BLaER1 treated with 17β-estradiol and CSF1 and Interleukin-3, amounts not matched to agents 10 nM and 100 nM (cell line): ENCODE measurements around the gene SORCS1.

Experiments used
- H3K27ac ChIP-seq, 11 experiments: shearing (Covaris generic); formaldehyde crosslinking; 2 replicates each; pipeline ENCODE4 v1.8.1; 2022
- H3K27me3 ChIP-seq, 11 experiments: shearing (Covaris generic); formaldehyde crosslinking; 2 replicates each; pipeline ENCODE4 v1.8.1; 2022
- H3K36me3 ChIP-seq, 11 experiments: shearing (Covaris generic); formaldehyde crosslinking; 2 replicates each; pipeline ENCODE4 v1.8.1; 2022
- H3K4me1 ChIP-seq, 10 experiments: shearing (Covaris generic); formaldehyde crosslinking; 2 replicates each; pipeline ENCODE4 v1.8.1; 2022
- H3K4me2 ChIP-seq, 11 experiments: shearing (Covaris generic); formaldehyde crosslinking; 2 replicates each; pipeline ENCODE4 v1.8.1; 2022
- H3K4me3 ChIP-seq, 10 experiments: shearing (Covaris generic); formaldehyde crosslinking; 2 replicates each; pipeline ENCODE4 v1.8.1; 2022
- H3K9ac ChIP-seq, 11 experiments: shearing (Covaris generic); formaldehyde crosslinking; 2 replicates each; pipeline ENCODE4 v1.8.1; 2022
- H3K9me3 ChIP-seq, 11 experiments: shearing (Covaris generic); formaldehyde crosslinking; replicated peaks in 1 of 11; 2 replicates each; pipeline ENCODE4 v1.8.1; 2022
- H4K20me1 ChIP-seq, 11 experiments: shearing (Covaris generic); formaldehyde crosslinking; 2 replicates each; pipeline ENCODE4 v1.8.1; 2022
- Cebpa-rat ChIP-seq, 11 experiments: shearing (Covaris generic); IDR thresholded peaks; 2 replicates each; pipeline ENCODE4 v1.8.1; 2022

Gene SORCS1

GRCh38 chr10:106648534-106649481 lies 515.7 kb downstream of the SORCS1 start:
- no peak for TF ChIP-seq Cebpa-rat (IDR thresholded peaks at IDR 0.05)
- no peak overlapping the region for H3K4me3 ChIP-seq
- peaks cover 0 to 3% (median 0%) of the 10 kb centered on the region in 11 experiments; a peak in 1 of 22 replicates for H3K27me3 ChIP-seq
- peaks cover 4 to 24% (median 12%) of the 10 kb centered on the region in 10 experiments; a peak in 19 of 20 replicates for H3K4me1 ChIP-seq
- no peaks in the 10 kb centered on the region for H4K20me1 ChIP-seq
- no peak overlapping the region for H3K9ac ChIP-seq
- no peaks in the 10 kb centered on the region for H3K9me3 ChIP-seq
- no peaks in the 10 kb centered on the region for H3K36me3 ChIP-seq
- no peak overlapping the region for H3K27ac ChIP-seq
- peak overlapping the region in 9 of 11 experiments; percentile 12 to 50 (median 33); a peak in 8 of 22 replicates for H3K4me2 ChIP-seq

GRCh38 chr10:106643473-106643872 lies 521.0 kb downstream of the SORCS1 start:
- Histone ChIP-seq H3K9me3 (no peaks in the 10 kb centered on the region), H4K20me1 (no peaks in the 10 kb centered on the region), H3K27ac (no peak overlapping the region), H3K9ac (no peak overlapping the region), H3K4me2 (no peak overlapping the region), H3K4me1 (peaks cover 0 to 2% (median under 1%) of the 10 kb centered on the region in 10 experiments; a peak in 9 of 20 replicates), H3K36me3 (no peaks in the 10 kb centered on the region), H3K4me3 (no peak overlapping the region), H3K27me3 (no peaks in the 10 kb centered on the region)
- TF ChIP-seq Cebpa-rat (IDR thresholded peaks at IDR 0.05): no peak

GRCh38 chr10:106637873-106638272 lies 526.6 kb downstream of the SORCS1 start:
- H3K9ac ChIP-seq: no peak overlapping the region
- no peak overlapping the region for H3K27ac ChIP-seq
- H3K27me3 ChIP-seq: no peaks in the 10 kb centered on the region
- TF ChIP-seq Cebpa-rat (IDR thresholded peaks at IDR 0.05): no peak
- H3K4me2 ChIP-seq: no peak overlapping the region
- H3K4me3 ChIP-seq: no peak overlapping the region
- peaks cover 0 to 18% (median 6%) of the 10 kb centered on the region in 11 experiments; a peak in 13 of 22 replicates for H3K9me3 ChIP-seq
- no peaks in the 10 kb centered on the region for H4K20me1 ChIP-seq
- H3K36me3 ChIP-seq: no peaks in the 10 kb centered on the region
- peaks cover 0 to 29% (median 25%) of the 10 kb centered on the region in 10 experiments; a peak in 16 of 20 replicates for H3K4me1 ChIP-seq

- H3K9ac ChIP-seq: no peak overlapping the region
- TF ChIP-seq Cebpa-rat (IDR thresholded peaks at IDR 0.05): no peak
- no peaks in the 10 kb centered on the region for H3K27me3 ChIP-seq
Measured at GRCh38 chr10:106636766-106637491, 527.6 kb downstream of the SORCS1 start.

GRCh38 chr10:106635947-106636346 lies 528.6 kb downstream of the SORCS1 start:
- Histone ChIP-seq H4K20me1 (no peaks in the 10 kb centered on the region), H3K9me3 (peaks cover 0 to 18% (median 6%) of the 10 kb centered on the region in 11 experiments; a peak in 13 of 22 replicates), H3K4me1 (peaks cover 0 to 29% (median 25%) of the 10 kb centered on the region in 10 experiments; a peak in 16 of 20 replicates), H3K27me3 (no peaks in the 10 kb centered on the region), H3K9ac (no peak overlapping the region), H3K27ac (no peak overlapping the region), H3K36me3 (no peaks in the 10 kb centered on the region), H3K4me3 (no peak overlapping the region), H3K4me2 (peak overlapping the region in 10 of 11 experiments; percentile 23 to 78 (median 56); a peak in 17 of 22 replicates)
- no peak for TF ChIP-seq Cebpa-rat (IDR thresholded peaks at IDR 0.05)

More at GRCh38 chr10:106636766-106637491, 527.6 kb downstream of the SORCS1 start:
- Histone ChIP-seq H3K4me1 (peaks cover 0 to 29% (median 25%) of the 10 kb centered on the region in 10 experiments; a peak in 16 of 20 replicates), H3K27ac (no peak overlapping the region), H3K36me3 (no peaks in the 10 kb centered on the region), H3K4me3 (no peak overlapping the region), H4K20me1 (no peaks in the 10 kb centered on the region), H3K4me2 (peak overlapping the region in 8 of 11 experiments; percentile 29 to 78 (median 60); a peak in 15 of 22 replicates), H3K9me3 (peaks cover 0 to 18% (median 6%) of the 10 kb centered on the region in 11 experiments; a peak in 13 of 22 replicates)

- Histone ChIP-seq H3K4me1 (peaks cover 0 to 17% (median 12%) of the 10 kb centered on the region in 10 experiments; a peak in 16 of 20 replicates), H3K27ac (no peak overlapping the region)
- no peak for TF ChIP-seq Cebpa-rat (IDR thresholded peaks at IDR 0.05)
Measured at GRCh38 chr10:106631016-106631702, 533.3 kb downstream of the SORCS1 start.

GRCh38 chr10:106626371-106626770 lies 538.1 kb downstream of the SORCS1 start:
- H3K4me3 ChIP-seq: no peak overlapping the region
- no peaks in the 10 kb centered on the region for H3K4me1 ChIP-seq
- H4K20me1 ChIP-seq: no peaks in the 10 kb centered on the region
- no peak overlapping the region for H3K4me2 ChIP-seq
- no peaks in the 10 kb centered on the region for H3K36me3 ChIP-seq
- no peaks in the 10 kb centered on the region for H3K27me3 ChIP-seq
- H3K9ac ChIP-seq: no peak overlapping the region
- H3K9me3 ChIP-seq: no peaks in the 10 kb centered on the region
- no peak for TF ChIP-seq Cebpa-rat (IDR thresholded peaks at IDR 0.05)
- H3K27ac ChIP-seq: no peak overlapping the region

More at GRCh38 chr10:106631016-106631702, 533.3 kb downstream of the SORCS1 start:
- H3K9ac ChIP-seq: no peak overlapping the region
- no peaks in the 10 kb centered on the region for H3K36me3 ChIP-seq
- H3K9me3 ChIP-seq: peaks cover 0 to 3% (median 0%) of the 10 kb centered on the region in 11 experiments; a peak in 4 of 22 replicates
- no peak overlapping the region for H3K4me2 ChIP-seq
- H3K4me3 ChIP-seq: no peak overlapping the region
- H4K20me1 ChIP-seq: no peaks in the 10 kb centered on the region
- H3K27me3 ChIP-seq: no peaks in the 10 kb centered on the region

DNA sequence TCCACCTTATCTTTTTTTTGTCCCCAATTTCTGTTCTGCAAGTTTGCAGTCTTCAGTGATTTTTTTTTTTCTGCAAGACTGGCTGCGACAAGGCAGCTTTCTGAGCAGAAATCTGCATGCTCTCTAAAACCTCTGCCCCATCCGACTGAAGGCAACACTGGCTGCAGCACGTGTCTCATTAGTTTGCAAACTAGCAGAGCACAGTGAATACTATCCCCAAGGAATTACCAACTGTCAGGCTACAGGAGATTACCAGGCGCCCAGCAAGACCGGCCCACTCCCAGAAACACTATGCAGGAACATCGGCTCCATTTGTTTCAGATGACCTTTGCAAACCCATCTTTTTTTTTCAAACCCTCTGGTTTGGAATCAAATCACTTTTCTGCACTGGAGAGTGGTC lies 538.8 kb downstream of the SORCS1 start:
- Histone ChIP-seq H3K4me2 (no peak overlapping the region), H3K4me1 (no peaks in the 10 kb centered on the region), H3K27me3 (no peaks in the 10 kb centered on the region), H3K9me3 (no peaks in the 10 kb centered on the region), H3K27ac (no peak overlapping the region), H3K36me3 (no peaks in the 10 kb centered on the region), H3K4me3 (no peak overlapping the region), H3K9ac (no peak overlapping the region), H4K20me1 (no peaks in the 10 kb centered on the region)
- TF ChIP-seq Cebpa-rat (IDR thresholded peaks at IDR 0.05): no peak
